GM18520 (cell line): ENCODE data around the gene THPO.
A peak's percentile ranks its signal among the peaks of the same experiment; 100 is the strongest.

Experiments
- ATAC-seq: cut with Tn5 transposase; IDR thresholded peaks from one replicate; pipeline ENCODE4 v1.9.1; 2021; ENCODE audit not compliant: unreplicated experiment

THPO gene

GRCh38 chr3:184368116-184368515 is 9.9 kb downstream of the THPO start:
- no peak for ATAC-seq

DNA sequence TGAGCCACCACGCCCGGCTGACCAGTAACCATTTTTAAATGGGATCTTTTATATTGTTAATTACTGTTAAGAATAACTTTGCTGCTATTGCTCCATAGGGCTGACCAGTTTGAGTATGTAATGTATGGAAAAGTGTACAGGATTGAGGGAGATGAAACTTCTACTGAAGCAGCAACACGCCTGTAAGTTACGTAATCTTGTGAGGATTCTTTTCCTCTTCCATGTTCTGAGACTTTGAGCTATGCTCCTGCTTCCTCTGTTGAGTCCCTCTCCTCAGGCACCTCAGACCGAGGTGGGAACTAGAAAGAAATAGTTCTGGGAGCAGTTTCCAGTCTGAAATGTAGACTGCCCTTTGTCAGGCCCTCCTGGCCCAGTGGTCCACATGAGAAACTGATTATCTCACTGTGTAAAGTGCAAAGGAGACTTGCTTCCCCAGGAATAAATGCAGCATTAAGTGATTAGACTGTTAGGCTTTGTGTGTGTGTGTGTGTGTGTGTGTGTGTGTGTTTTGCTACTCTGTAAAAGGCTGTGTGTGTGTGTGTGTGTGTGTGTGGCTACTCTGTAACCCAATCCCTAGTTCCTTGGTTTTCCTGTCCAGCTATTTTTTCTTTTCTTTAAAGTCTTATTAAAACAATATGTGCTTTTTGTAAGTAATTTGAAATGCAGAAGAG is 11.3 kb downstream of the THPO start:
- no peak for ATAC-seq

GRCh38 chr3:184362668-184363546 is 15.1 kb downstream of the THPO start:
- peak; percentile 88 for ATAC-seq

GRCh38 chr3:184361932-184362667 is 15.9 kb downstream of the THPO start:
- no peak for ATAC-seq

DNA sequence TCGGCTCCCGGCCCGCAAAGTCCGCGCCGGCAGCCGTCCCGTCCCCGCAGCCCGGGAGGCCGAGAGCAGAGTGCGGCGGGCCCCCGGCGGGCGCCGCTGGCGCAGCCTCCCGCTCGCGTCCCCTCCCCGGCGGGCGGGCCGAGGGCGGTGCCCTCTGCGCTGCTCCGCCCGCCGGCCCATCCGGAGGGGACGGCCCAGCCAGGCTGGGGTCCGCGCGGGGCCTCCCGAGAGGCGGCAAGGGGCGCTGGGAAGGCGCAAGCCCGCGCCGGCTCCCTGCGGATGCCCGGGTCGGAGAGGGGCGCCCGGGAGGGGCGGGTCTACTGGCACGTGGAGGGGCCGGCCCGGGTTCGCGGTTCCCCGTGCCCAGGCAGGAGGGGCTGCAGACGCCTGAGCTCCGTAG is 16.5 kb downstream of the THPO start, which contains the start of the genes CLCN2 and POLR2H:
CLCN2 (minus strand) TSS at position 74 of the 400 bp plus-strand sequence. CDS start 126 bp downstream, outside the sequence.
POLR2H (plus strand) TSS at position 179 of the 400 bp plus-strand sequence. CDS start 1,783 bp downstream, outside the sequence.
- peak; percentile 27 for ATAC-seq

DNA sequence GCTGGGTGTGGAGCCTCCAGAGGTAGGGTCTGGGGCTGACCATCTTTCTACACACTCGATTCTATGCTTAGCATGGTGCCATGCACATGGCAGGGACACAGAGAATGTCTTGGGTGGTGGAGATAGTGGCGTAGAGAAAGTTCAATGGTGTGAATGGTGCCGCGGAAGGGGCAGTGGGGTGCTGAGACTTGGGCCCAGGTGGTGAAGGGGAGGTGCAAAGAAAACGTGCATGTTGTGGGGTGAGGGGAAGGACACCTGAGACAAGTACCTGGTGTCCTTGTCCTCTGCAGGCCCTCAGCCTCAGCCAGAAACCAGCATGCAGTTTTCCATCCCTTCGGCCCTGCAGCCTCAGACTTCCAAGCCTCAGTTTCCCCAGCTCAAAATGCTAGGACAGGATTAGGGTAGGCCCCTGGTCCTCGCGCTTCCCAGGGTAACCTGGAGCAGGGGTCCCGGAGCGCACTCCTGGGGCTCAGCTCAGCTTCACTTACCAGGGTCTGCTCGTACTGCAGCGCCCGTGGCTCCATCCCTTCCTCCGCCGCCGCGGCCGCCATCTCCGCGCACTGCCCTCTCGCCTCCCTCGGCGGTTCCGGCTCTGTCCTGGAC is 17.0 kb downstream of the THPO start:
- peak; percentile 2 for ATAC-seq

- no peak for ATAC-seq
Observed at GRCh38 chr3:184360070-184360928, 17.7 kb downstream of the THPO start.

DNA sequence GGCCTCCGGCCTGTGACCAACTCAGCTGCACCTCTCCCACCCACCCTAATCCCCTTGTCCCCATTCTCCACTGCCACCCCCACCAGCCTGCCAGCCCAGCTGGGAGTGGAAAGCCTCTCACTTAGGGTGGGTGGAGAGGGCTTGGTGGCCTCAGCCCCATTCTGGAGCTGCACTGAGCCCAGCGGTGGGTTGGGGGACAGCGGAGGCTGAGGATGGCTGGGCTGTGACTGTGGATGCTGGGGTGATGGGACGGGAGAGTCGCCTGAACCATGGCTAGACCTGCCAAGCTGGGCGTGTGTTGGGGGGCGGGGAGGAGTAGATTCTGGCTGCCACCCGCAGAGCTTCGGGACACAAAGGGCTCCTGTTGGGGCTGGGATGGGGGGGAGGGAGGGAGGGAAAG is 18.4 kb downstream of the THPO start:
- no peak for ATAC-seq

DNA sequence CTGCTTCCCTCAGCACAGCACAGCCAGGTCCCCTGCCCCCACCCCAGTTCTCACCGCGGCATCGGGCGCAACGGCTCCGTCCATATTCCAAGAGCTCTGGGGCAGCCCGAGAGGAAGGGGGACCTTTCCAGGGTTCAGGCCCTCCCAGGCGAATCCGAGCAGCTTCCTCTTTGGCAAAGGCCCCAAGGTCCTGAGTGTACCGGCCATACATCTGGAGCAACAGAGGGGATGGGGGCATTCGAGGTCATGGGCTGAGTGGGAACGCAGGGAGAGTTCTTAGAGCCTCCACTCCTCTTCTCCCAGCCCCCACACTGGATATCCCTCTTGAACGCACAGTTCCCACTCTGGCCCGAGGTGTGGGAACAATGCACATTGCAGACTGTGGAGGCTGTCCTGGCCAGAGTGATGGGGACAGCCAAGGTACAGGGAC is 19.1 kb downstream of the THPO start:
- ATAC-seq: no peak

GRCh38 chr3:184358124-184358767 is 19.8 kb downstream of the THPO start:
- ATAC-seq: no peak

DNA sequence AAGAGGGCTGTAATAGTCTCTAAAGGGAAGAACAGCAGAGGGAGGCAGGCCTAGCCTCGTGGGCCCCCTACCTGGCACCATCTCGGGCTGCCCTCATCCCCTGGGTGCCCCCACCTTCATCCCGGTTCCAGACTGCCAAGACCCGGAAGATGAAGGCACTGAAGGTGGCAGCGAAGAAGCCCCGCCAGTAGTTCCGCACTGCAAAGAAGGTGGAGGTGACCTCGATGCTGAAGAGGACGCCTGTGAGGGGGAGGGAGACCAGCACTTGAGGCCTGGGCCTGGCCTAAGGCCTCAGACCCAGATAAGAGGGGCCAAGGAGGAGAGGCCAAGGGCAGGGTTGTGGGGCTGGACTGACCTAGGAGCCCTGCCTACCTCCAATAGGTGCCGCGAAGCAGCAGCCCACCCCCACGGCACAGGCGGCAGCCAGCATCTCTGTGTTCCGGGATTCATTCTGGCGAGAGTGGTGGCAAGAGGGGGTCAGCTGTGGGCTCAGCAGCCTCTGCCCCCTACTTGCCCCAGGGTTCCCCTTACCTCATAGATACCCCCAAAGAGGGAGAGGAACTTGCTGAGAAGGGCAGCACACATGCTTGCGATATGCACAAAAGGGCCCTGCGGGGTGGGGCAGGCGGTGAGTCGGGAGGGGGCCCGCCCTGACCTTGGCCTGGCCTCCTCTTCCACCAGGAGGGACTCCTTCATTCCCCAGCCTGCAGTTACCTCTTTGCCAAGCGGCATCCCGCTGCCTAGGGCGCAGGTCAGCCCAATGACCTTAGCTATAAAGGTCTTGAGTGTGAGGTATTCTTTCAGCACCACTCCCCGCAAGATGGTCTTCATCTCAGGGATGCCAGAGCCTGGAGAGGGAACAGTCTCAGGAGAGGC is 20.5 kb downstream of the THPO start:
- ATAC-seq: no peak

DNA sequence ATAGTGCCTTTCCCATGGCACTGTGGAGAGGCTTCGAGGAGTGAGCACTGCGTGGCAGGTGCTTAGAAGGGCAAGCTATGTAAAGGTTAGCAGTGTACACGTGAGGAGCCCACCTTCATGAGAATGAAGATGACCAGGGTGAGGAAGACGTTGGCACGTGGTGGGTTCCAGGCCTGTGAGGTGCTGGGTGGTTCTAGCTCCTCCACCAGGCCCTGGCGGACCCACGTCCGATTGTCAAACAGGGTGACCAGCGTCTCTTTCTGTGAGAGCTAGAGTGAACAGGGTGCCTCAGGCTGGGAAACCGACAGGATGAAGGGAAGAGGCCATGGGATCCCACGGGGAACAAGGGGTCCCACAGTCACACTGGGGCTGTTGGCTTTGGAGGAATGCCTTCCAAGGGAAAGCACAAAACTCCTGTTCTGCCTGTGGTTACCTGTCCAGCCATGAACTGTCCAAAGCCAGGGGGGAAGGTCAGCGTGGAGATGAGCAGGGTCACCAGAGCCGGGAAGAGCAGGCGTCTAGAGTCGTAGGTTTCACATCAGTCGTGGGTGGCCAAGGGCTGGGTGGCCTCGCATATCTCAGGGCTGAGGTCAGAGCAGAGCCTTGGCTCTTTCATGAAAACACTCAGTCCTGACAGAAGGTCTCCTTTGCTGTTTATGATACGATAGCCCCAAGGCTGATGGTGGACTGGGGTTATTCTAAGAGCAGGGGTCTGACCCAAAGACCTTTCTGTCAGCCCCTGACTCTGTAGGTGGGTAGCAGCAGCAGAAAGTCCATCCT is 22.6 kb downstream of the THPO start:
- ATAC-seq: no peak

DNA sequence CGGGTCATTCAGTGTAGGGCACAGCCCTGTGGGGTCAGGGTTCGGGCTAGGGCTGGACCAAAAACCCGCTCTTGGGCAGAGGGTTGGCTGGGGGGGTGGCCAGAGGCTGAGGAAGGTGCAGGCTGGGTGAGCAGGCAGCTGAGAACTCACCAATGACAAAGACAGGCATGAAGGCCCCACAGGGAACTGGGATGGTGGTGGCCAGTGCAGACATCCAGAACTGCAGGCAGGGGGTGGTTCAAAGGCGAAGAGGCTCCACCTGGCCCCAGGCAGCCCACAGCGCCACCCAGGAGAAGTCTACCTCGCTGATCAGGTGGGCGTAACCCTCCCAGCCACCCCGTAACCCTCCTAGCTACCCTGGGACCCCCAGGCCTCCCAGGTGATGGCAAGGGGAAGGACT is 23.3 kb downstream of the THPO start:
- ATAC-seq: no peak

- ATAC-seq: no peak
Observed at GRCh38 chr3:184354121-184354728, 23.8 kb downstream of the THPO start.

DNA sequence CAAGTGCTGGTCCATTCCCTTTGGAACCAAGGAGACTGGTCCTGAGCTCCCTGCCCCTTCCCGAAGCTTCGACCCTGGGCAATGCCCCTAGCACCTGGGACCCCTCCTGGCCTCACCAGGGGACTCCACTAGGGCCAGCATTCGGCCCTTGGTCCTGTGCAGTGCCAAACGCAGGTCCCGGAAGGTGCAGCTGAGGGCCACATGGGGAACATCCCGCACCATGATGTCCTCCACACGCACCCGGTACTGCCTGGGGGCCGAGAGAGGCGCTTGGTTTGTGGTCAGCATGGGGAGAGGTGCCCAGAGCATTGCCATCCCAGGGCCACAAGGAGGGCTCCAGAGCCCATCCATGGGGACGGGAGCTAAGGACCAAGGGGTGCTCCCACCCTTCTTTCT is 24.5 kb downstream of the THPO start:
- no peak for ATAC-seq

- no peak for ATAC-seq
Observed at GRCh38 chr3:184352897-184353545, 25.0 kb downstream of the THPO start.
